ENCODE data around the gene GCLC.
"Not testable (repeated sequence)": the region's sequence is repeated elsewhere in the genome, so short reads cannot be mapped to it uniquely, and the experiment has no call there.

GCLC gene

GRCh38 chr6:53487080-53487479 lies 57.8 kb downstream of the GCLC start:
- DNase-seq: no peak

GRCh38 chr6:53486679-53487078 lies 58.2 kb downstream of the GCLC start:
- no peak for DNase-seq

- DNase-seq: peak; percentile 2
Observed at GRCh38 chr6:53484476-53485280, 60.2 kb downstream of the GCLC start.

- DNase-seq: no peak
Observed at GRCh38 chr6:53483423-53484353, 61.2 kb downstream of the GCLC start.

GRCh38 chr6:53481323-53481722 lies 63.6 kb downstream of the GCLC start:
- DNase-seq: no peak

- not testable (repeated sequence) for DNase-seq
Observed at GRCh38 chr6:53480774-53481173, 64.1 kb downstream of the GCLC start.

- DNase-seq: no peak
Observed at GRCh38 chr6:53479871-53480270, 65.0 kb downstream of the GCLC start.

GRCh38 chr6:53476964-53477363 lies 67.9 kb downstream of the GCLC start:
- no peak for DNase-seq

- no peak for DNase-seq
Observed at GRCh38 chr6:53474010-53474409, 70.9 kb downstream of the GCLC start.

- no peak for DNase-seq
Observed at GRCh38 chr6:53469163-53469562, 75.7 kb downstream of the GCLC start.

- no peak for DNase-seq
Observed at GRCh38 chr6:53466257-53466656, 78.6 kb downstream of the GCLC start.

GRCh38 chr6:53465732-53466131 lies 79.2 kb downstream of the GCLC start:
- DNase-seq: no peak

- DNase-seq: no peak
Observed at GRCh38 chr6:53464927-53465460, 79.9 kb downstream of the GCLC start.

- no peak for DNase-seq
Observed at GRCh38 chr6:53464483-53464882, 80.4 kb downstream of the GCLC start.

- no peak for DNase-seq
Observed at GRCh38 chr6:53461696-53462095, 83.2 kb downstream of the GCLC start.

GRCh38 chr6:53461041-53461656 lies 83.8 kb downstream of the GCLC start:
- DNase-seq: no peak

- DNase-seq: no peak
Observed at GRCh38 chr6:53458105-53458866, 86.6 kb downstream of the GCLC start.

- DNase-seq: no peak
Observed at GRCh38 chr6:53456809-53457208, 88.1 kb downstream of the GCLC start.

- DNase-seq: no peak
Observed at GRCh38 chr6:53455678-53456077, 89.2 kb downstream of the GCLC start.

- DNase-seq: no peak
Observed at GRCh38 chr6:53451165-53451564, 93.7 kb downstream of the GCLC start.

- no peak for DNase-seq
Observed at GRCh38 chr6:53447865-53448264, 97.0 kb downstream of the GCLC start.
